DND-41 (cell line): ENCODE data around the gene NR1I2.

Source experiments
- CTCF ChIP-seq: IDR thresholded peaks from 2 replicates; pipeline ENCODE4 v1.5.1; 2012; ENCODE audit warnings: borderline replicate concordance, low read length, moderate library complexity, mild to moderate bottlenecking; ENCODE audit not compliant: poor library complexity, severe bottlenecking; ENCODE audit errors: extremely low read depth
- EZH2 ChIP-seq: IDR thresholded peaks from 3 replicates; pipeline ENCODE4 v1.6.1; 2012; ENCODE audit warnings: borderline replicate concordance, low read depth, mild to moderate bottlenecking, moderate library complexity, low read length, inconsistent platforms; ENCODE audit not compliant: severe bottlenecking

GRCh38 chr3:119738741-119739140 lies 43.2 kb upstream of the NR1I2 start:
- TF ChIP-seq CTCF (no peak), EZH2 (no peak)
